Astrocyte of the cerebellum (primary cell): ENCODE data around the gene ZNF138.
"Not testable (repeated sequence)": the region's sequence is repeated elsewhere in the genome, so short reads cannot be mapped to it uniquely, and the experiment has no call there.

ENCODE experiments used
- DNase-seq: peaks from one replicate; pipeline ENCODE4 v3.0.0-alpha.2; 2011; ENCODE audit warnings: low read depth
- H3K4me3 ChIP-seq: 2 replicates; pipeline ENCODE4 v1.5.1; 2011; ENCODE audit warnings: mild to moderate bottlenecking, low read depth, low read length, moderate library complexity
- in situ Hi-C: cut with HindIII; loops from 2 replicates; pipeline ENCODE4 v1.10.0; 2017; ENCODE audit warnings: low sequenced_read_pairs
- TF ChIP-seq, protein P1 (sequence below): IDR thresholded peaks from 2 replicates; pipeline ENCODE4 v1.5.1; 2012; ENCODE audit warnings: low read length, low read depth, moderate library complexity, mild to moderate bottlenecking; ENCODE audit errors: missing control alignments

Gene ZNF138

DNA sequence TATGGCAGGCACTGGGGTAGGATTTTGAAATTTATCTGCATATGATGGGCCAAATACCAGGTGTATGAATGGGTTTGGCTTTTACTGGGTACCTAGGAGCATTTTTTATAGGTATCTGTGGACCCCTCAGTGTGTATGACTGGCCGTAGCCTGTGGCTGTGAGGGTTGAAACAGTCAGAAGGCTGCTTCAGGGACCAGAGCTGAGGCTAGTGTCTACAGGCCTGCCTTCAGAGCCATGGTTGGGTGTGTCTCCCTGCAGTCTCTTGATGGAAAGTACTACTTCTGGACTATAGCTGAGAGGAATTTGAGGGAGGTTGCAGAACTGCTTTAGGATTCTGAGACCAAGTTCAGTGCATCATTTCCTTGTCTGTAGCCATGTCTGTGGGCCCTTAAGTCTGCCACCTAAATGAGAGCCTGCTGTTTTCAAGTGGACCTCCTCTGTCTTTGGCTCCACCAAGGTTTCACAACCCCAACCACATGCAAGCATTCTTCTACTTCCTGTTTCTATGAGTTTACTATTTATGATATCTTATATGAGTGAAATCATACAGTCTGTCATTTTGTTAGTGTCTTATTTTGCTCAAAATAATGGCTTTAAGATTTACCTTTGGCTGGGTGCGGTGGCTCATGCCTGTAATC is 19.9 kb upstream of the ZNF138 start:
- in situ Hi-C loops = no loop called here
- H3K4me3 ChIP-seq = no peak overlapping the region
- TF ChIP-seq, protein P1, sequence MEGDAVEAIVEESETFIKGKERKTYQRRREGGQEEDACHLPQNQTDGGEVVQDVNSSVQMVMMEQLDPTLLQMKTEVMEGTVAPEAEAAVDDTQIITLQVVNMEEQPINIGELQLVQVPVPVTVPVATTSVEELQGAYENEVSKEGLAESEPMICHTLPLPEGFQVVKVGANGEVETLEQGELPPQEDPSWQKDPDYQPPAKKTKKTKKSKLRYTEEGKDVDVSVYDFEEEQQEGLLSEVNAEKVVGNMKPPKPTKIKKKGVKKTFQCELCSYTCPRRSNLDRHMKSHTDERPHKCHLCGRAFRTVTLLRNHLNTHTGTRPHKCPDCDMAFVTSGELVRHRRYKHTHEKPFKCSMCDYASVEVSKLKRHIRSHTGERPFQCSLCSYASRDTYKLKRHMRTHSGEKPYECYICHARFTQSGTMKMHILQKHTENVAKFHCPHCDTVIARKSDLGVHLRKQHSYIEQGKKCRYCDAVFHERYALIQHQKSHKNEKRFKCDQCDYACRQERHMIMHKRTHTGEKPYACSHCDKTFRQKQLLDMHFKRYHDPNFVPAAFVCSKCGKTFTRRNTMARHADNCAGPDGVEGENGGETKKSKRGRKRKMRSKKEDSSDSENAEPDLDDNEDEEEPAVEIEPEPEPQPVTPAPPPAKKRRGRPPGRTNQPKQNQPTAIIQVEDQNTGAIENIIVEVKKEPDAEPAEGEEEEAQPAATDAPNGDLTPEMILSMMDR = no peak
- no peak for DNase-seq

DNA sequence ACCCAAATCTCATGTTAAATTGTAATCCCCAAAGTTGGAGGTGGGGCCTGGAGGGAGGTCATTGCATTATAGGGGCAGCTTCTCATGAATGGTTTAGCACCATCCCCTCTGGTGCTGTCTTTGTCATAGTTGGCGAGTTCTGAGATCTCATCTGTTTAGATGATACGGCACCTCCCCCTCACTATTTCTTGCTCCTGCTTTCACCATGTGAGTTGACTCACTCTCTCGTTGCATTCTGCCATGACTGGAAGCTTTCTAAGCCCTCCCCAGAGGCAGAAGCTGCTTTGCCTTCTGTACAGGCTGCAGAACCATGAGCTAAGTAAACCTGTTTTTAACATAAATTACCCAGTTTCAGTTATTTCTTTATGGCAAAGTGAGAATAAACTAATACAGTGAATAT is 18.9 kb upstream of the ZNF138 start:
- TF ChIP-seq, protein P1 = no peak
- in situ Hi-C loops = no loop called here

DNA sequence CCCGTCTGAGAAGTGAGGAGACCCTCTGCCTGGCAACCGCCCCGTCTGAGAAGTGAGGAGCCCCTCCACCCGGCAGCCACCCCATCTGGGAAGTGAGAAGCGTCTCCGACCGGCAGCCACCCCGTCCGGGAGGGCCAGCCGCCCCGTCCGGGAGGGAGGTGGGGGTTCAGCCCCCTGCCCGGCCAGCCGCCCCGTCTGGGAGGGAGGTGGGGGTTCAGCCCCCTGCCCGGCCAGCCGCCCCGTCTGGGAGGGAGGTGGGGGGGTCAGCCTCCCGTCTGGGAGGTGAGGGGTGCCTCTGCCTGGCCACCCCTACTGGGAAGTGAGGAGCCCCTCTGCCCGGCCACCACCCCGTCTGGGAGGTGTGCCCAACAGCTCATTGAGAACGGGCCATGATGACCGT is 9.4 kb upstream of the ZNF138 start:
- H3K4me3 ChIP-seq, DNase-seq, in situ Hi-C loops: not testable (repeated sequence)

More for the DNA sequence above, 18.9 kb upstream of the ZNF138 start:
- DNase-seq = no peak
- H3K4me3 ChIP-seq = no peak overlapping the region

DNA sequence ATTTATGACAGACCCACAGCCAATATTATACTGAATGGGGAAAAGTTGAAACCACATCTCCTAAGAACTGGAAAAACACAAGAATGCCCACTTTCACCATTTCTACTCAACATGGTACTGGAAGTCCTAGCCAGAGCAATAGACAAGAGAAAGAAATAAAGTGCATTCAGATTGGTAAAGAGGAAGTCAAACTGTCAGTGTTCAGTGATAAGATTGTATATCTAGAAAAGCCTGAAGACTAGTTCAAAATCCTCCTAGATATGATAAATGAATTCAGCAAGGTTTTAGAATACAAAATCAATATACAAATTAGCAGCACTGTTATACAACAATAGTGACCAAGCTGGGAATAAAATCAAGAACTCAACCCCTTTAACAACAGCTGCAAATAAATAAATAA is 6.9 kb upstream of the ZNF138 start:
- in situ Hi-C loops = no loop called here
- TF ChIP-seq, protein P1 = no peak
- no peak overlapping the region for H3K4me3 ChIP-seq
- DNase-seq = no peak

DNA sequence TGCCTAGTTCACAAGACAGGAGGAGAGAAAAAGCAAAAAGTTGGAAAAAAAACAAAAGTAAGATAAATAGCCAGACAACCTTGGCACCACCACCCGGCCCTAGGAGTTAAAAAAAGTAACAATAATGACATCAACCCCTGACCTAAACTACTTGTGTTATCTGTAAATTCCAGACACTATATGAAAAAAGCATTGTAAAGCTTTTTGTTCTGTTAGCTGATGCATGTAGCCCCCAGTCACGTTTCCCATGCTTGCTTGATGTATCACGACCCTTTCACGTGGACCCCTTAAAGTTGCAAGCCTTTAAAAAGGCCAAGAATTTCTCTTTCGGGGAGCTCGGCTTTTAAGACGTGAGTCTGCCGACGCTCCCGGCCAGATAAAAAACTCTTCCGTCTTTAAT is 5.0 kb upstream of the ZNF138 start:
- DNase-seq, H3K4me3 ChIP-seq, in situ Hi-C loops: not testable (repeated sequence)

DNA sequence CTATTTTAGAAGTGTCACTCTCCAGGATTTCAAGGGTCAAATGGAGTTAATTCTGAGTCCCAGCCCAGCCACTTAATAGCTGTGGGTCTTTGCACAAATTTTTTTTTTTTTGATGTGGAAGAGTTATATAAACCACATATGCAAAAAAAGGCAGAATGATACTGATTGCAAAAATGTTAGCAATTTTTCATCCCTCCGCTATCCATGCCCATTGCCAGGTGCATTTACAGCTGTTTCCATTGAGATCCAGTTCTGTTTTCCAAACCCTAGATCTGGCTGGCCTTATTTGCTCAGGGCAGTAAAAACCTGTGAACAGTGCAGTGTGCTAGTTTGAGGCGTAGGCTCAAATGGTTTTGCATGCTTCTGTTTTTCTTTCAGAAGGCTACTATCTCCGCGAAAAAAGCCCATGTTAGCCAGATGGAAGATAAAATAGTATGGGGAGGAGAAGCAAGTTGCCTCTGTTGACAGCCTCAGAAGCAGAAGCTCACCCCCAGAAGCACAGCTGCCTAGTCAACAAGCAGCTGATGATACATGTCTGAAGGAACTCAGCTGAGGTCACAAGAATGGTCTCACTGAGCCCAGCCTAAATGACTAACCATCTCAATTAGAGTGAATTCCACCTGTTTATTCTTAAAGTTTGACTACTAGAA is 997 bp upstream of the ZNF138 start:
- no peak for DNase-seq
- in situ Hi-C loops = no loop called here
- TF ChIP-seq, protein P1 = no peak
- H3K4me3 ChIP-seq = no peak overlapping the region

DNA sequence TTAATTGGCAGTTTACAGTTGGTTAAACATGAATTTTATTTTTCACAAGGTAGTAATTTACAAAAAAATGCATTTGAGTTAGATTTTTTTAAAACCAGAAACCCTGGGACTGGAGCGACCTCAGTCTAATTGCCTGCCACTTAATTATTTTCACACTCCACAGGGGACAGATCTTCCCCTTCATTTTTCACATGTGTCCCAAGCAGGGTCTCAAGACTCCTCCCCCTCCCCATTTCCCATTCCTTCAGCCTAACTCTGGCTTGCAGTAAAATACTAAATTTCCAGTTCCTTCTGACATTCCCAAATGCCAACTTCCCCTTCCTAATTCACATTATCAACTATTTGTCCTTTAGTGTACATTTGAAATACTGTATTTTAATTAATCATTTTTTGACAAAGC is 948 bp downstream of the ZNF138 start:
- in situ Hi-C loops = no loop called here
- H3K4me3 ChIP-seq = peak overlapping the region; percentile 64
- TF ChIP-seq, protein P1 = no peak
- no peak for DNase-seq

DNA sequence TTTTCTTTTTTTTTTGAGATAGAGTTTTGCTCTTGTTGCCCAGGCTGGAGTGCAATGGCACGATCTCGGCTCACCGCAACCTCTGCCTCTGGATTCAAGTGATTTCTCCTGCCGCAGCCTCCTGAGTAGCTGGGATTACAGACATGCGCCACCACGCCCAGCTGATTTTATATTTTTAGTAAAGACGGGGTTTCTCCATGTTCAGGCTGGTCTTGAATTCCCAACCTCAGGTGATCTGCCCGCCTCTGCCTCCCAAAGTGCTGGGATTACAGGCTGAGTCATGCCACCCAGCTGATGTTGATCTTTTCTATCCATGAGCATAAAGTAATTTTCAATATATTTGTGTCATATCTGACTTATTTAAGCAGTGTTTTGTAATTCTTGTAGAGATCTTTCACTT is 4.9 kb downstream of the ZNF138 start:
- in situ Hi-C loops, DNase-seq, H3K4me3 ChIP-seq: not testable (repeated sequence)
